PC-3 (cell line): ENCODE measurements around the gene MED22. TPM values are rescaled to one million over a fixed set of nuclear protein-coding genes. Genes with fewer than 3 reads are reported as not detected.
"Not testable (repeated sequence)": the region's sequence is repeated elsewhere in the genome, so short reads cannot be mapped to it uniquely, and the experiment has no call there.

Source experiments
- ATAC-seq: fragments of 200-7000 bp; cut with Tn5 transposase; 2 replicates; pipeline ENCODE4 v1.9.1; 2020; ENCODE audit warnings: mild to moderate bottlenecking, moderate library complexity
- BruUV-seq: library from RNA; stranded (reverse); fragments of 400-500 nt; replicated peaks from 2 replicates; lab custom pipeline; 2021; lab: Mats Ljungman, UMichigan
- CTCF ChIA-PET: fragments of 300-600 bp; sonication (Branson Sonifier 250); formaldehyde crosslinking; loops from one replicate; lab custom pipeline; 2022; ENCODE audit warnings: antibody characterized with exemption; lab: Charles Lee
- POLR2A ChIA-PET: fragments of 300-600 bp; sonication (Branson Sonifier 250); formaldehyde crosslinking; loops from one replicate; lab custom pipeline; 2022; ENCODE audit warnings: antibody characterized with exemption; ENCODE audit not compliant: unreplicated experiment; lab: Charles Lee
- DNase-seq: peaks from one replicate; pipeline ENCODE4 v3.0.0-alpha.2; 2015
- H2AFZ ChIP-seq: fragments of 300-600 bp; sonication (generic); 2 replicates; pipeline ENCODE4 v1.6.0; 2016; ENCODE audit warnings: antibody characterized with exemption, low read length
- H3F3A ChIP-seq: fragments of 300-600 bp; sonication (generic); one replicate; pipeline ENCODE4 v1.6.0; 2017; ENCODE audit warnings: antibody characterized with exemption, low read length, control low read depth, mild to moderate bottlenecking; ENCODE audit not compliant: unreplicated experiment
- H3K27ac ChIP-seq: fragments of 300-600 bp; sonication (generic); 2 replicates; pipeline ENCODE4 v1.5.1; 2016; ENCODE audit warnings: mild to moderate bottlenecking, low read length
- H3K27me3 ChIP-seq: fragments of 300-600 bp; sonication (generic); 2 replicates; pipeline ENCODE4 v1.6.1; 2016; ENCODE audit warnings: low read length, mixed read lengths
- H3K36me3 ChIP-seq: fragments of 300-600 bp; sonication (generic); 2 replicates; pipeline ENCODE4 v1.6.1; 2016; ENCODE audit warnings: low read depth, mixed run types, low read length, mixed read lengths
- H3K4me1 ChIP-seq: fragments of 300-600 bp; sonication (generic); 2 replicates; pipeline ENCODE4 v1.5.1; 2016; ENCODE audit warnings: low read length; ENCODE audit not compliant: insufficient read depth
- H3K4me2 ChIP-seq: fragments of 300-600 bp; sonication (generic); 2 replicates; pipeline ENCODE4 v1.6.0; 2016; ENCODE audit warnings: low read length
- H3K4me3 ChIP-seq: fragments of 300-600 bp; sonication (generic); 2 replicates; pipeline ENCODE4 v1.5.1; 2016; ENCODE audit warnings: mild to moderate bottlenecking, low read length, mixed read lengths
- H3K79me2 ChIP-seq: fragments of 300-600 bp; sonication (generic); 2 replicates; pipeline ENCODE4 v1.6.1; 2017; ENCODE audit warnings: low read length, mixed read lengths
- H3K9ac ChIP-seq: fragments of 300-600 bp; sonication (generic); 2 replicates; pipeline ENCODE4 v1.6.0; 2016; ENCODE audit warnings: mild to moderate bottlenecking, low read length
- H3K9me2 ChIP-seq: fragments of 300-600 bp; sonication (generic); replicated peaks from 2 replicates; pipeline ENCODE4 v1.6.1; 2016; ENCODE audit warnings: mixed run types, low read length, mixed read lengths
- H3K9me3 ChIP-seq: fragments of 300-600 bp; sonication (generic); 2 replicates; pipeline ENCODE4 v1.6.1; 2016; ENCODE audit warnings: low read length, mixed read lengths
- H4K20me1 ChIP-seq: fragments of 300-600 bp; sonication (generic); 2 replicates; pipeline ENCODE4 v1.6.1; 2016; ENCODE audit warnings: low read length, mixed read lengths
- EZH2 ChIP-seq: fragments of 300-600 bp; sonication (generic); IDR thresholded peaks from one replicate; pipeline ENCODE4 v1.6.1; 2017; ENCODE audit warnings: antibody characterized with exemption, mild to moderate bottlenecking, low read length; ENCODE audit not compliant: unreplicated experiment
- EZH2phosphoT487 ChIP-seq: fragments of 300-600 bp; sonication (generic); IDR thresholded peaks from 2 replicates; pipeline ENCODE4 v1.6.1; 2018; ENCODE audit warnings: mild to moderate bottlenecking, antibody characterized with exemption, low read length, borderline replicate concordance
- intact Hi-C: fragments of 100-400 bp; cut with micrococcal nuclease; formaldehyde crosslinking; loops from 2 replicates; pipeline ENCODE4 v1.9.0; 2023
- total RNA-seq: library from RNA; depleted of rRNA; stranded (reverse); fragments of >200 nt; gene quantifications from 2 replicates; pipeline ENCODE4 v1.2.3, GENCODE V29; 2014
- TF ChIP-seq, protein P1 (sequence below): fragments of 300-600 bp; sonication (generic); conservative IDR thresholded peaks from 2 replicates; pipeline ENCODE4 v1.5.1; 2017; ENCODE audit warnings: antibody characterized with exemption, low read depth, mild to moderate bottlenecking, low read length

Gene MED22
- total RNA-seq, 1 experiment from 2014 or later = 20.5 TPM

DNA sequence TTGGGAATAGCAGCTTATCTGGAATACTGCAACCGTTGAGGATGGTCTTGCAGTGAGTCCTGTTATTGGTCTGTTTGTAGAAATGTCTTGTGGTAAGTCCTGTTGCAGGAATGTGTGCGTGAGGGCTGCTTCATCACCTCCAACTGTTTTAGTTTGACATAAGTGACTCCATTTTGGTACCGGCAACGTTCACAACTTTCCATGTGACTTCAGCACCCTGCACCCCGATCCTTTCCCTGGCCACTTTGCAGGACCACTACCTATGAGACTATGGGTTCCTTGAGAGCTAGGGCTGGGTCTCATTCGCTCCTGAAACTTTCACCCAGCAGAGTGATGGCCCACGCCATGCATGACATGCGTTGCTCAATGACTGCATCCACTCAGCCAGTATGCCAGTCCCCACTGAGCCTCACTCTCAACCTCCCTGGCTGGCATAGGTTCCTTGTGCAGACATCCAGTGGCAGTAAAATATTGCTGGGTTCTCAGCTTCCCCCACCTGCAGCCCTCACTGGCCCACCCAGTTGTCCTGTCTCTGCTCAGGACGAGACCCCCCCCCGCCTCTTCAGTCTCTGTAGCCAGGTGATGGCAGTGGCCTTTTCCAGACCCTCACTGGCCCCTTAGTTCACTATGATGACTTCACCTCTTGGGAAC, 20.0 kb downstream of the MED22 start:
- ChIA-PET CTCF (interaction anchor here (0.6 kb wide), 1 partner anchor 140 kb away, joined by 7 read pairs; no protein-coding TSS in a partner anchor), POLR2A (no interaction called here)
- TF ChIP-seq EZH2 = no peak
- TF ChIP-seq, protein P1, sequence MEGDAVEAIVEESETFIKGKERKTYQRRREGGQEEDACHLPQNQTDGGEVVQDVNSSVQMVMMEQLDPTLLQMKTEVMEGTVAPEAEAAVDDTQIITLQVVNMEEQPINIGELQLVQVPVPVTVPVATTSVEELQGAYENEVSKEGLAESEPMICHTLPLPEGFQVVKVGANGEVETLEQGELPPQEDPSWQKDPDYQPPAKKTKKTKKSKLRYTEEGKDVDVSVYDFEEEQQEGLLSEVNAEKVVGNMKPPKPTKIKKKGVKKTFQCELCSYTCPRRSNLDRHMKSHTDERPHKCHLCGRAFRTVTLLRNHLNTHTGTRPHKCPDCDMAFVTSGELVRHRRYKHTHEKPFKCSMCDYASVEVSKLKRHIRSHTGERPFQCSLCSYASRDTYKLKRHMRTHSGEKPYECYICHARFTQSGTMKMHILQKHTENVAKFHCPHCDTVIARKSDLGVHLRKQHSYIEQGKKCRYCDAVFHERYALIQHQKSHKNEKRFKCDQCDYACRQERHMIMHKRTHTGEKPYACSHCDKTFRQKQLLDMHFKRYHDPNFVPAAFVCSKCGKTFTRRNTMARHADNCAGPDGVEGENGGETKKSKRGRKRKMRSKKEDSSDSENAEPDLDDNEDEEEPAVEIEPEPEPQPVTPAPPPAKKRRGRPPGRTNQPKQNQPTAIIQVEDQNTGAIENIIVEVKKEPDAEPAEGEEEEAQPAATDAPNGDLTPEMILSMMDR = no peak

DNA sequence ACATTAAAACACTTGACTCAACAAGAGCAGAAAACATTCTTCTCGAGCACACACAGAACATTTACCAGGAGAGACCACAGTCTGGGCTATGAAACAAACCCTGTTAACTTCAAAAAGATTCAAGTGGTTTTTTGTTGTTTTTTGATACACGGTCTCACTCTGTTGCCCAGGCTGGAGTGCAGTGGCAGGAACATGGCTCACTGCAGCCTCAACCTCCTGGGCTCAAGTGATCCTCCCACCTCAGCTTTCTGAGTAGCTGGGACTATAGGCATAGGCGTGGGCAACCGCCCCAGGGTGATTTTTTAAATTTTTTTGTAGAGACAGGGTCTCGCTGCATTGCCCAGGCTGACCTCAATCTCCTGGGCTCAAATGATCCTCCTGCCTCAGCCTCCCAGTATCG, 20.9 kb downstream of the MED22 start:
- H3K9ac ChIP-seq, H3K27me3 ChIP-seq, POLR2A ChIA-PET, H3K79me2 ChIP-seq, H2AFZ ChIP-seq, H3K9me3 ChIP-seq, H3K9me2 ChIP-seq, H3F3A ChIP-seq, H3K4me2 ChIP-seq, ATAC-seq, intact Hi-C loops, CTCF ChIA-PET, H3K27ac ChIP-seq, H4K20me1 ChIP-seq, BruUV-seq, DNase-seq, H3K4me1 ChIP-seq, H3K4me3 ChIP-seq: not testable (repeated sequence)
- peaks cover 10% of the 10 kb centered on the region; the same call in 1 of the 2 replicates for H3K36me3 ChIP-seq

More for the DNA sequence above, 20.0 kb downstream of the MED22 start:
- intact Hi-C loops = no loop called here
- Histone ChIP-seq H3K9ac (no peak overlapping the region), H3K4me2 (no peak overlapping the region), H3K9me2 (no peaks in the 10 kb centered on the region), H4K20me1 (no peaks in the 10 kb centered on the region), H3K9me3 (no peaks in the 10 kb centered on the region), H3K27ac (no peak overlapping the region), H3K4me3 (no peak overlapping the region), H3K27me3 (no peaks in the 10 kb centered on the region), H3K36me3 (peaks cover 12% of the 10 kb centered on the region; the same call in 1 of the 2 replicates), H3F3A (no peaks in the 10 kb centered on the region), H3K4me1 (no peaks in the 10 kb centered on the region), H3K79me2 (no peaks in the 10 kb centered on the region), H2AFZ (no peak overlapping the region)
- BruUV-seq = no TSS peak
- DNase-seq (no peak), ATAC-seq (no peak)

DNA sequence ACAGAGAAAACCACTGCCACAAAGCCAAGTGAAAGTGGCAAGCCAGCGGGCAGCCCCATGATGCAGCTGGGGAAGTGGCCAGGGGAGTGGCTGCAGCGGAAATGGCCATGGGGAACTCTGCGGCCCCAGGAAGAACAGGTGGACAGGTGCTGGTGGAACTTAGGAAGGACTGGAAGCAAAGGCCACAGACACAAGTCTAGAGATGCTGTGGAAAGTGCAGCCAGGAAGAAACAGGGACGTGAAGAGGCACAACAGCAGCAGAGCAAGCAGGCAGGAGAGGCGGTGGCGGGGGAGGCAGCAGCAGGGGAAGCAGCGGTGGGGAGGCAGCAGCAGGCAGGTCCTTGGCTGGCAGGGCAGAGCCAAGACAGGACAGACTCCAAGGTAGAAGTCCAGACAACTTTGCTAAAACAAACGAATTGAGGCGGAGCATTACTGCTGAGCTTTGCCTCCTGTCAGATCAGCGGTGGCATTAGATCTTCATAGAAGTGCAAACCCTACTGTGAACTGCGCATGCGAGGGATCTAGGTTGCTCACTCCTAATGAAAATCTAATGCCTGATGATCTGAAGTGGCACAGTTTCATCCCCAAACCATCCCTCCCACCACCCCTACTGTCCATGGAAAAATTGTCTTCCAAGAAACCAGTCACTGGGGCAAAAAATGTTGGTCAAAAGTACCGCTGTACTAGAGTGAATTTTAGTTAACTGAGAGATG, 23.8 kb downstream of the MED22 start:
- H3K9ac ChIP-seq = no peak overlapping the region
- ChIA-PET POLR2A (no interaction called here), CTCF (no interaction called here)
- H3F3A ChIP-seq = no peaks in the 10 kb centered on the region
- intact Hi-C loops = no loop called here
- no peak overlapping the region for H3K4me2 ChIP-seq
- no peak for DNase-seq
- H3K4me1 ChIP-seq = no peaks in the 10 kb centered on the region
- H3K79me2 ChIP-seq = no peaks in the 10 kb centered on the region
- no peaks in the 10 kb centered on the region for H4K20me1 ChIP-seq
- no peaks in the 10 kb centered on the region for H3K27me3 ChIP-seq
- H3K9me2 ChIP-seq = no peaks in the 10 kb centered on the region
- no peak overlapping the region for H3K27ac ChIP-seq
- TF ChIP-seq EZH2phosphoT487 (no peak), EZH2 (no peak)
- TF ChIP-seq, protein P1 = no peak
- no TSS peak for BruUV-seq
- ATAC-seq = no peak
- H3K36me3 ChIP-seq = no peaks in the 10 kb centered on the region
- H3K4me3 ChIP-seq = no peak overlapping the region
- H2AFZ ChIP-seq = no peak overlapping the region
- no peaks in the 10 kb centered on the region for H3K9me3 ChIP-seq
